Activated CD4-positive, alpha-beta T cell treated with anti-CD3 and anti-CD28 coated beads, Interleukin-2, Interleukin-6, amounts not matched to agents 100 ng/mL and 50 ng/mL, durations not matched to agents 16 hours and 8 hours (primary cell): ENCODE results near the gene PTTG1.
A peak's percentile ranks its signal among the peaks of the same experiment; 100 is the strongest.

Source experiments
- DNase-seq: peaks from one replicate; pipeline ENCODE4 v3.0.0-alpha.2; 2020

PTTG1 gene

DNA sequence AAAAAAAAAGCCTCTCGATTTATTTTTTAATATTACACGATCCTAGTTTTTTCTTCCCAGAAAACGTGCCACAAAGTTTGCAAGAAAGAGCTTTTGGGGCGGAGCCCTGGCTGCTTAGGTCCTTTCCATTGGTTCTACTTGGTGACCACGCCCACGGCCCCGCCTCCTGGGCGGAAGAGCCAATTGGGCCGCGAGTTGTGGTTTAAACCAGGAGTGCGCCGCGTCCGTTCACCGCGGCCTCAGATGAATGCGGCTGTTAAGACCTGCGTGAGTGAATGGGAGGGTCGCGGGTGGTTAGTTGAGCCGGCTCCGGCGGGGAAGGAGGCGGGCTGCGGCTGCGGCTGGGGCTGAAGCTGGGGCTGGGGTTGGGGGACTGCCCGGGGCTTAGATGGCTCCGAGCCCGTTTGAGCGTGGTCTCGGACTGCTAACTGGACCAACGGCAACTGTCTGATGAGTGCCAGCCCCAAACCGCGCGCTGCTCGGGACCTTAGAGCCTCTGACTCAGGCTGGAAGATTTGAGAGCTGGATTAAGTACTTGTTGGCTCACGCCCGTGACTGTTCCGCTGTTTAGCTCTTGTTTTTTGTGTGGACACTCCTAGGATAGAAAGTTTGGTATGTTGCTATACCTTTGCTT lies at the start of gene PTTG1:
PTTG1 (plus strand) TSS at position 231 of the 634 bp plus-strand sequence. CDS start 458 bp downstream, outside the sequence.
- DNase-seq = peak; percentile 97

DNA sequence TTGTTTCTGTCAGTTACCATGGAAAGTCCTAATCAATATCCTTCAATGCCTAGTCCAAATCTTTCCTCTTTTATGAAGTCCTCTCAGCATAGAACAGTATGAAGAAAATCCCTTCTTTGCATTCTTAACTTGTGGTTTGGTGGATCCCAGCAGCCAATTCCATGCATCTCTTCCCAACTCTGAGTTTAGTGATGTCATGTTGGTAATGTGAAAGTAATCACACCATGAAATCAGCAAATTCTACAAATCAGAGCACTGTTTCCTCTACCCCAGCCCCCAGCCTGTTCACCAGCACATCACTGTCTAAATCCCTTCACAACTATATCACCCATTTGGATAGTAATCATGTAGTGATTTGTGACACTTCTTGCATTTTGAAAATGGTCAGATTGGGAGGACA lies 46.5 kb upstream of the PTTG1 start:
- no peak for DNase-seq

DNA sequence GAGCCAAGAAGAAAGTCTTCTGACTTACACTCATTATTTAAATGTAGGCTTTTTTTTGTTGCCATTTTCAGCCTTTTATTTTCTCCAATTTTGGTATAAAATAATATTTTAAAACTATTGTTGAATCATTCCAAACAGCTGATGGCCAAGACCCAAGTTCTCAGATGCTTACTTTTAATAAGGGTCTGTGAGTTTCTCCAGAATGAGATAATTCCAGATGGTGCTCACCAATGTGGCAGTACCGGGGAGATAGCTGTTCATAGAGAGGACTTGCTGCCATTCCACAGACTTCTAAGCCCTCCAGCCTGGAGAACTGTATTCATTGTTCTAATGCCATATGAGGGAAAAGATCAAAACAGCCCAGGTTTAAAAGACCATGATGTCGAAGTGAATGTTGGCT lies 46.0 kb upstream of the PTTG1 start:
- DNase-seq = no peak

DNA sequence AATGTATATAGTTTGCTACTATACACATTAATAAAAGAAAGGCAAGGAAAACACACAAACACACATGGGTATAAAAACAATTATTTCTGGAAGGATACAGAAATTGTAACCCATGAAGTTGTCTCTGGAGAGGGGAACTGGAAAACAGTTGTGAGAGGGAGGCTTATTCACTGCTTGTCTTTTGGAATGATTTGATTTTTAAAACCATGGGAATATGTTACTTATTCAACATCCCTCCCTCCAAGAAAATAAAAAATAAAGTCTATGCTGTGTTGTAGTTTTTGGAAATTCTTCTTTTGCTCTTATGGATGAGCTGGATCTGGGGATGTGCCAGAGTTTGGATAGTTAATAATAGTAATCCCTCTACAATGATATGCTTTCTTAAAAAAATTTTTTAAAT lies 45.2 kb upstream of the PTTG1 start:
- no peak for DNase-seq

DNA sequence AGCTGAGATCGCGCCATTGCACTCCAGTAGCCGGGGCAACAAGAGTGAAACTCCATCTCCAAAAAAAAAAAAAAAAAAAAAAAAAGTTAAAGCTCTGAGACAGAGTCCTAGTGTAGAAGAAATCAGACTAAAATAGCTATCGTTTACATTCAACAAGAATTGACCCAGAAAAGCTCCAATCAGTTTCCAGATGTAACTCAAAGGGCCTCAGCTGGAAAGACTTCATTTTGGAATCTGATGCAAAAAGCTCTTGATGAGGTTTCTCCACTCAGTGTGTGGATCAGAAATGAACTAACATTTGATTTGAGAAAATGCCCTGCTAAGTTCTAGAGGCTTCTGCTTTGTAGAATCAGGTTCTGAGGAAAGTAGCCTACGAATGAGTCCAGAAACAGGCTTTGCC lies 44.0 kb upstream of the PTTG1 start:
- DNase-seq = no peak

DNA sequence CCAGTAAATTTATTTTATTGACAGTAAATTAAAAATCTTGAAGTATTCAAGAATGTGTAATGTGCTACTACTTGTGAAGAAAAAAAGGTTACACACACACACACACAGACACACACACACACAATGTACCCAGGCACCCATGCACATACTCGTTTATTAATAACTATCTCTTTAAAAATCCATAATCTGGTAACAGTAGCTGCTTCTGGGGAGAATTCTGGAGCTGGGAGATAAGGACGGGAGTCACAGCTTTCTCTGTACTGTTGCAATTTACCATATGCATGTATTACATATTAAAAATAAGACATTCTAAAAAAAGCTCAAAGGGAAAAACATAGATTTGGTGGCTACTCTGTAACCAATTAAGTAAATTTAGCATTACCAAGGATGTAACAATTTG lies 43.3 kb upstream of the PTTG1 start:
- DNase-seq = no peak

DNA sequence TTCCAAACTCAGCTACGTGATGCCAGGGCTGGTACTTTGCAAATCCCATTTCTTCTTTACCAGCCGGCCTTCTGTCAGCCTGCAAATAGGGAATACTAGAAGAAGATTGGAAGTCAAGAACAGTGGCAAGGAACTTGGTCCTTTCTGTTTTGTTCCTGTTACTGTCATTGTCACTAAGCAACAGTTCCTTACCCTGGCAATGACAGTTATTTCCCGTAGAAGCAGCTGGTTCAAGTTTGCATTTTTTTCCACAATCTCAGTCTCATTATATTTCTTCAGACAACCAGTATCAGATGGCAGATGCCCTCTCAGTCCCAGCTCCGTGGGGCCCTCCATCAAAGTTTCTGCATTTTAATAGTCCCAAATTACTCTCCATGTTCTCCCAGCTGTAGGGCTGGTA lies 42.1 kb upstream of the PTTG1 start:
- no peak for DNase-seq

DNA sequence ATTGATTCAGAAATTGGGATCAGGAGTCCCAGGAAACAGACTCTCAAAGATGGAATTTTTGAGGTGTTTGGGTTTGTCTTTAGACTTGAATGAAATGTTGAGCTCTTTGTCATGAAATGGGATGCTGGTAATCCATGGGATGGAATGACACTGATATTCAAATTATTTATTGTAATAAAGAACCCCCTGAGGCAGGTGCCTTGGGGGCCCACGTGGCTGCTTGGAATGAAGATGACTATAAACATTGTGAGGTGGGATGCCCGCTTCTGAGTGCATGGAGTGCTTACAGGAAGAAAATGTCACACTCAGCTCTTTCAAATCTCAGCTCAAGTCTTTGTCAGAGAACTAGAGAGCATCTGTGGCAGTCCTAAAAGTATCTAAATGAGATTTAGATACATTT lies 41.6 kb upstream of the PTTG1 start:
- no peak for DNase-seq

DNA sequence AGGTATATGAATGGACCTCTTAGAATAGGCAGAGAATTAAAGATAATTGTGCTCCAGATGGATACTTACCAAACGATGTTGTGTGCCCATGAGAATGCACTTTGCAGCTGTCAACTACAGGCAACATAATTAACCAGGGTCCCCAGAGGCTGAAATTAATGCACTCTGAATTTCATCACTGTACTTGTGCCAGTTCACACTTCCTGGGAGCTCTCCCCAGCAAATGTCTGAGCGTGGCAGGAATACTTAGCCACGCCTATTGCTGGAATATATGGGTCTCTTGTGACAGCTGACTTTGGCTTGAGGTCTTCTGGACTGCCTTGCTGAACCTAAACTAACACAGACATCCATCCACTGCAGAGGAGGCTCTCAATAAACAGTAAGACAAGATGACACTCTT lies 39.3 kb upstream of the PTTG1 start:
- no peak for DNase-seq

DNA sequence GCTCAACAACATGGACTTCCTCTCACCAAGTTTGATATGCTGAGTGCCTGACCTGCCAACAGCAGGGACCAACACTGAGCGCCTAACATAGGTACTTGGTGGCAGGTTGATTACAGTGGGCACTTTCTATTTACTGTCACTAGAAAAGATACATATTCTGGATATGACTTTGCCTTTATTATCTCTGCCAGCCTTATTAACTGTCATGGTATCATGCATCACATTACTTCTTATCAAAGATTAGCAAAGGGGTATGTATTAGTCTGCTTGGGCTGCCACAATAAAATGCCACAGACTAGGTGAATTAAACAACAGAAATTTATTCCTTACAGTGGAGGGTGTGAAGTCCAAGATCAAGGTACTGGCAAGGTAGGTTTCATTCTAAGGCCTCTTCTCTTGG lies 37.0 kb upstream of the PTTG1 start:
- no peak for DNase-seq

DNA sequence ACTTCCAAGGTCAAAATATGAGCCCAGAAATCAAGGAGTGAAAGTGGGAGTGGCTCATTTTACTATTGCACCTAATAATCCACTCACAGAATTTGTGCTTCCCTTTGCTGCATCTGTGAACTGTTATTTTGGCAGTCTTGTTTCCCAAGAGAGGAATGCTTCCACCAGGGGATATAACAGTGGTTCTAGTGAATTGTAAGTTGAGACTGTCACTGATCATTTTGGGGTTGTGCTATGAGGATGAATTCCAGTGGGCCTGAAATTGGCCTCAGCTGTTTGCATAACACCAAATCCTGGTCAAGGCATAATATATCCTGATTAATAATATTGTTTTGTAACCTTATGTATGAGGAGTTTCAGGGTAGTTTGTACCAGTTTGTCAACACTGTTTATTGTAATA lies 36.2 kb upstream of the PTTG1 start:
- DNase-seq = no peak

DNA sequence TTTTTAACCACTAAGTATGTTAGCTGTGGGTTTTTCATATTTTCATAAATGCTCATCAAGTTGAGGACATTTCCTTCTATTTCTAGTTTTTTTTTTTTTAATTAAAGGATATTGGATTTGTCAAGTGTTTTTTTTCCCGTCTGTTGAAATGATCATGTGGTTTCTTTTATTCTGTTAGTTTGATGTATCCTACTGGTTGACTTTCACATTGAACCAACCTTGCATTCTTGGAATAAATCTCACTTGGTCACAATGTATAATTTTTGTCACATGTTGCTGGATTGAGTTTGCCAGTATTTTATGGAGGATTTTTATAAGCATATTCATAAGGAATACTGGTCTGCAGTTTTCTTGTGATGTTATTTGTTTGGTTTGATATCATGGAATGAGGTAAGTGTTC lies 34.2 kb upstream of the PTTG1 start:
- DNase-seq = no peak

DNA sequence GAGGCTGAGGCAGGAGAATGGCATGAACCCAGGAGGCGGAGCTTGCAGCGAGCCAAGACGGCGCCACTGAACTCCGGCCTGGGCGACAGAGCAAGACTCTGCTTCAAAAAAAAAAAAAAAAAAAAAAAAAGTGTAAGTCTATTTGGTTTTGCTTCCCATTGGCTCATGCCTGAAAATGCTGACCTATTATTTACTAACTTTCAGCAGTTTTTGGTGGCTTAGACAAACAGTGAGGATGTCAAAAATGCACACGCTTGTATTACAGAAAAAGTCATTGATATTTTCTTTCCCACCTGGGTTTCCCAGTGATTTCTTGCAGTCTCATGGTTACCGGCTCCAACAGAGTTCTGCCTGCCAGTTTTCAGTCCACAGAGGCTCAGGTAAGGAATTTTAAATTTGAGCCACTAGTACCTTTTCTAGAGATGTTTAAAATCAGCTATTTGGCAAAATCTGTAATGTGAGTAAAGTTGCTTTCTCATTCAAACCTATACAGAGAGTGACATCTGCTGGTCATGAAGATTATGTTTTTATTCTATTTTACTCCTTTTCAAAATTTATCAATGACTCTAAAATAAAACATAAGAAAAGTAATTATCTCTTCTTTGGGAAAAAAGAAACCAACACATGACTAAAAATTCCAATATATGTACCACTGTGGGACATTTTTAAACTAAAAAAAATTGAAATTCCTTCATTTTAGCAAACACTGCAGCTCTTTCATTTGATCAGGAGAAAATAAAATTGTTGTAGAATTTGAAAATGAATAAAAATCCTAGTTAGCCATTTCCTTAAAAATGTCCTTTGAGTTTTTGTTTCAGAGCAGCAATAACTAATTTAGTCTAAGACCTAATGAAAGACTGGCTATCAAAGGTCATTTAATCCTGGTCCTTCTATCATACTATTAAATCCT lies 30.6 kb upstream of the PTTG1 start:
- peak; percentile 11 for DNase-seq

DNA sequence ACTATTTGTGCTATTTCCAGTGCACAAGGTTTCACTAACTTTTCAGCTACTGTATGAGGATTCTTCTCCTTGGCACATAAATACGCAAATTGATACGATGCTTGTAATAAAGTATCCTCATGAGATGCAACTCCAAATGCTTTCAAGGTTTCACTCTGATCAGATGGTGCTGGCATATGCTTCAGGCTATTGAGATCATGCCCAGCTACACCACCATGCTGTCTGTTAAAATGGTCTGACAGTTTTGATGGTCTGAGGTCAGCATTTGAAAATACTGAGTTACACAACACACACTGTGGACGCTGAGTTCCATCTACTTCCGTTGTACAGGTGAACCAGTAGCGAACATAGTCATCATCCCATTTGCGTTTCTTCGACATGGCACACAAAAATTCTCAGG lies 26.5 kb upstream of the PTTG1 start:
- DNase-seq = no peak

DNA sequence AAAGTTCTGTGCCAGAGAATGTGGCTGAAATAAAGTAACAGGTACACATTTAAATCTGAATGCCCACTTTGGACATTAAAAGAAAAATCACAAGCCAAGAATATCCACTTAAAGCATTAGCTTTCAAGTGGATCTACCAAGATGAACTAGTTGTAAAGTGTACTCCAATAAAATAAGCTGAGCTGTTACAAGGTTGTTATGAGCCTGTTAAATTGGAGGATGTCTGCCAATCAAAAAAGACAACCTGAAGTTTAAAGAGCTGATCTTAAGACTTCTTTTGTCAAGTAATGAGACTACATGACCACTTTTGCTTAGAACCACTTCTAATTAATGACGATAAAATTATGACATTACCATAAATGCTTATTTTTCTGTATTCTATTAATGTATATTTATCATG lies 24.2 kb upstream of the PTTG1 start:
- DNase-seq = no peak

DNA sequence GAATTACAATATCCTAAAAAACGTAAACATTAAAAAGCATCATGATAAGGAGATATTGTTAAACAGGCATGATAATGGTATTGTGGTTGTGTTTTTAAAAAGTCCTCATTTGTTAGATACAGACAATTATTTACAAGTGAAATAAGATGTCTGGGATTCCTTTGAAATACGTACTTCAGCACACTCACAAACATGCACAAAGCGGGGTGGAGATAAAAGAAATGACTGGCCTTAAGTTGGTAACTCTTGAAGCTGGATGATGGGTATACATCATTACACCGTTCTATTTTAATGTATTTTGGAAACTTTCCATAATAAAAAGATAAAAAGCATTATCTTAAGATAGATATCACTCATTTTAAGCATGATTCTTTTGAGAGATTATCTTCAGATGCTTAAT lies 22.8 kb upstream of the PTTG1 start:
- DNase-seq = no peak

DNA sequence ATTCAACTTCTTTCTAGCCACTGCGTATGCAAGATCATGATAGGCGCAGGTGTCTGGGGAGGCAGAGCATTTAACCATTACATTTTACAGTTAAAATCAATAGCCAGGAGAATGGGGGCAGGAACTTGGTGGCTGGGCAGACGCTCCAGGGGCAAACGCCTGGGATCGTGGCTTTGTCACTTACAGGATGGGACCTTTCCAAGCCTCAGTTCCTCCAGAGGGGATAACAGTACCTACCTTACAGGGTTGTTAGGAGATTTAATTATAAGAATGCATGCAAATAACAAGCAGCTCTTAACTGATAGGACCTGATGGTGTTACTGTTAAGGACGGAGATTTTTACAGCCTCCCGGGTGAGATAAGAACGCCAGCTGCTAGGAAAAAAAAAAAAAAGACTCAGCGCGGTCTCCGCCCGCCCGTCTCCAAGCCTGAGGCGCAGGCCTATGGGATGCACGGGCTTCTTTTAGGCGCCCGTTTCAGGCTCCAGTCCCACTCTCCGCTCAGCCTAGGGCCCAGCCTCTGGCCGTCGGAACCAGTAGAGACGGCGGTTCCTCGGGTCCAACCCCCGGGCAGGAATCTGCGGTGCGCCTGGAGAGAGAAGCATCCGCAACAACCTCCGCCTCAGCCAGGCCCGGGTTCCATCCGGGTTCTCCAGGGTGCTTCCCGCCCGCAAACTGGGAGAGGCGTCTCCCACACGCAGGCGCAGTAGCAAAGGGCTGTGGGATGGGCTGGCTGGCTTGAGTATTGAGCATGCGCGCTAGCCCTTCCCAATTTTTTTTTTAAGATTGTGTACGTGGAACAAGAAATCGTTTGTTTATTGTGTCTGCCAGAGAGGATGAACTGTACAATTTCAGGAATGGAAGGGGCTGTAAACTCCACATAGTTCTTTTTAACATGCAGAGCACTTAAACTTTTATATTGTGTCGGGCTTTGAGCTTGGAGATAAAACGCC lies 22.0 kb upstream of the PTTG1 start, which contains the start of gene FAM200C:
FAM200C (minus strand) TSS at position 653 of the 952 bp plus-strand sequence. CDS start 4,564 bp downstream, outside the sequence.
- DNase-seq = peak; percentile 86

DNA sequence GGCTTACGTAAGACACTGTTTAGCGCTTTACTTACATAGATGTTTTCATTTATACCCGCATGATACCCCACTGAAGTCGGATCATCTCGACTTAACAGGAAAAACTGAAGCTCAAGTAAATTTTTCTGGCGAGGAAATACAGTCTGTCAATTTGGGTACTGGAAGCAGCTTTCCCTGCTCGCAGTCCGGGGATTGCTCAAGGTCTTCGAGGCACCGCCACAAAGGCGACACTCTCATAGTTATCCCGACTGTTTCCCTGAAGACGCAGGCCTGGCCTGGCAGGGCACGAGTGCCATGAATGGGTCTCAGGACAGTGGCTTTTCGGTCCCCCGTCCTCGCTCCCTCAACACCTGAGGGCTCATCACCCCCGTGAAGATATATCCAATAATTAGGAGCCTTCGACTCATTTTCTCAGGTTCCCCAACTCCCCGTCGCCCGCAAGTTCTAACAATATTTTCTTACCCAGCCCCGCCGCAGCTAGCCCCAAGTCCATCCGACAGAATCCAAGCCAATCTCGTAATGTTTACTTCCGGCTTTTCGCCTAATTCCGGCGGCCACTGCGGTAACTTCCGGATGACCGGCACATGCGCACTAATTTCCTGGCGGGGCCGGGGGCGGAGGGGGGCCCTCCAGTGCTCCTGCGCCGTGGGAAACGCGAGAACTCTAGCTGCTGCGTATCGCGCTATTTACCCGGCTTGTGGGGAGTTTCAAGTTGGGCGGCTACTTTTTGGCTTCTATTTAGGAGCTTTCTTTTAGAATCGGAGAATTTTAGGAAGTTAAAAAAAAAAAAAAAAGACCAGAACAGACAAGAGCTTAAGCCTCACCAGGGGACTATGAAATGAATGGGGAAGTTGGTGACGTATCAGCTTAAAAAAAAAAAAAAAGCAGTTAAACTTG lies 2.8 kb upstream of the PTTG1 start, which contains the start of gene SLU7:
SLU7 (minus strand) TSS at position 521 of the 897 bp plus-strand sequence. CDS start 3,787 bp downstream, outside the sequence.
- DNase-seq = peak; percentile 96

DNA sequence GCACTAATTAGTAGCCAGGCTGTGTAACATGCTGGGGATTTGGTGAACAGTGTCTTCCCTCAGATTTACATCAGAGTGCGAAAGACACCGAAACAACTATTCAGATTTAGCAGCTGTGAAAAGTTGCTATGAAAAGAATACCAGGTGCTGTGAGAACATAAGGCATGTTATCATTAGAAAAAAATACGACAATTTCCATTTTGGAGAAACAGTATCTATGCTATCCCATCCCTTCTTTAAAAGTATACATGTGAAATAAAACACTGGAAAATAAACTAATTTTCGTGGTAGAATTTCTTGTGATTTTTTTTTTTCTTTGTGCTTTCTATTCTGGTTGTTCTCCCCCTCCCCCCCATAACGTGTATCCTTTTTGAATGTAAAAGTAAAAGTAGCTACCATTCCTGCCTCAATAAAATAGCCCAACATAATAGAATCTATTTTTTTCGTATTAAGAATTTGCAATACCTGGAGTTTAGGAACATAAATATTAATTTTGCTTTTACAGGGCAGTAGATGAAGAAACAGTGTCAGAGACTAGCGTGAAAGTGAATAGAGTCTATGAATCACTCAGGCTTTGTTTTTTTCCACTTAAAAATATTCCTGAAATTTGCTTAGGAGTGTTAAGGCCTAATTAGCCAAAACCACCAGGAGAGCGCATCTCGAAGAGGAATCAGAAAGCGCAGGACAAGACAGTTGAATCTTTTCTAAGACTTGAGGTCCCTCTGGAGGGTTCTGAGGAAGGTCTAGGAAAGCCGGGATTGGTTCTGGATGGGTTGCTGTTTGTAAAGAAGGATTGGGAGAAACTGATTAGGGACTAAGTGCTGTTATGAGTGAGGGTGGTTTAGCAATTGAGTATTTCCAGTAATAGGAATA lies 2.0 kb upstream of the PTTG1 start:
- DNase-seq = no peak

DNA sequence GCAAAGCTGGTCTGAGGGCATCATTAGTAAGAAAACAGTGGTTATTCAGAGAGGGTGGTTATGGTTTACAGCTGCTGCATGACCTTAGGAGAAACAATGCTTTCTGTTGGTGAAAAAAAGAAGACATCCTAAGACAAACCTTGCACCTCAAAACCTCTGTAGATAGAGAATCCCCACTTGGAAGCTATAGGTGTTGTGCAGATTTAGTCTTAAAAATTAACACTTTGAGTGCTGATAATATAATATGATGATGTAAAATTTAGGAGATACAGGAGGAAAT lies 1.4 kb upstream of the PTTG1 start:
- DNase-seq = no peak

DNA sequence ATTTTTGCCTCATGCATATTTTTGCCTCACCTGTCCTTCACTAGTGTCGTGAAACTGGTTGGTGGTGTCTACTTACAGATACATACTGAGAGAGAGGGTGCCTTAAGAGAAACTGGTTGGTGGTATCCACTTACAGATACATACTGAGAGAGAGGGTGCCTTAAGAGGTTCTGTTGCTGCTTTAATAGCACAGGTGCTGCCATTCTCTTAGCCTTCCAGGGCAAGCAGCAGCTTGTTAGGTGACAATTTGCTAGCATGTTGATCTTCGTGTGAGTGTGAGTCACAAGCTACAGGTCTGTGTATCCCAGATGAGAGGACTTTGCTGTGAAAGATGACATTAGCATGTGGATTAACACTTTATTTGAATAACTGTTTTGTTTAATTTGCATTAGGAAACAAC lies 1.4 kb downstream of the PTTG1 start:
- no peak for DNase-seq
